ENCODE data around the gene PARD3. TPM values are rescaled to one million over a fixed set of nuclear protein-coding genes. Genes with fewer than 3 reads are reported as not detected.

The PARD3 gene
- total RNA-seq, 1 donor from 2014 or later: 98.2 TPM

DNA sequence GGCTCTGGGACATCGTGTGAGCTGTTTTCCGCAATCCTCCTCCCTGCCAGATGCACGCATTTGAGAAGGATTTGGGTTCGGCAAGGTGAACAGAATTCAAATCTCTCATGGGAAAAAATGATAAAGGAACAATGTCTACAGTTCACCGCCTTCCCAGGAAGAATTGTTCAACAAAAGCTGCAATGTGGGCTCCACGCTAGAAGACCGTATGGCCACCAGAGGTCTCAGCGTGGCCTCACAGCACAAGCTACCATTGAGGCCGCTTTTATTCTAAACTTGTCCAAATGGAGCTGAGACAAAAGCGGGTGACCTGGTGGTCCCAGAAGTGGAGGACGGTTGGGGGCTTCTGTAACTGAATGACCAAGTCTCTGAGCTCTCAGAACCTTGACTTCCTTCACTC, 733.1 kb downstream of the PARD3 start:
- TF ChIP-seq, protein P1, sequence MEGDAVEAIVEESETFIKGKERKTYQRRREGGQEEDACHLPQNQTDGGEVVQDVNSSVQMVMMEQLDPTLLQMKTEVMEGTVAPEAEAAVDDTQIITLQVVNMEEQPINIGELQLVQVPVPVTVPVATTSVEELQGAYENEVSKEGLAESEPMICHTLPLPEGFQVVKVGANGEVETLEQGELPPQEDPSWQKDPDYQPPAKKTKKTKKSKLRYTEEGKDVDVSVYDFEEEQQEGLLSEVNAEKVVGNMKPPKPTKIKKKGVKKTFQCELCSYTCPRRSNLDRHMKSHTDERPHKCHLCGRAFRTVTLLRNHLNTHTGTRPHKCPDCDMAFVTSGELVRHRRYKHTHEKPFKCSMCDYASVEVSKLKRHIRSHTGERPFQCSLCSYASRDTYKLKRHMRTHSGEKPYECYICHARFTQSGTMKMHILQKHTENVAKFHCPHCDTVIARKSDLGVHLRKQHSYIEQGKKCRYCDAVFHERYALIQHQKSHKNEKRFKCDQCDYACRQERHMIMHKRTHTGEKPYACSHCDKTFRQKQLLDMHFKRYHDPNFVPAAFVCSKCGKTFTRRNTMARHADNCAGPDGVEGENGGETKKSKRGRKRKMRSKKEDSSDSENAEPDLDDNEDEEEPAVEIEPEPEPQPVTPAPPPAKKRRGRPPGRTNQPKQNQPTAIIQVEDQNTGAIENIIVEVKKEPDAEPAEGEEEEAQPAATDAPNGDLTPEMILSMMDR (IDR thresholded peaks at IDR 0.05; ENCODE audit: insufficient read depth, low read length, severe bottlenecking): no peak
- no peaks in the 10 kb centered on the region for H3K27me3 ChIP-seq (ENCODE audit: control insufficient read depth, insufficient read depth, low read length)
- DNase-seq (ENCODE audit: low read depth) (no peak), FAIRE-seq (no peak)
- H3K36me3 ChIP-seq (ENCODE audit: control insufficient read depth, insufficient read depth, low read length): no peaks in the 10 kb centered on the region
- no peak overlapping the region for H3K4me3 ChIP-seq (ENCODE audit: low read depth, low read length)

DNA sequence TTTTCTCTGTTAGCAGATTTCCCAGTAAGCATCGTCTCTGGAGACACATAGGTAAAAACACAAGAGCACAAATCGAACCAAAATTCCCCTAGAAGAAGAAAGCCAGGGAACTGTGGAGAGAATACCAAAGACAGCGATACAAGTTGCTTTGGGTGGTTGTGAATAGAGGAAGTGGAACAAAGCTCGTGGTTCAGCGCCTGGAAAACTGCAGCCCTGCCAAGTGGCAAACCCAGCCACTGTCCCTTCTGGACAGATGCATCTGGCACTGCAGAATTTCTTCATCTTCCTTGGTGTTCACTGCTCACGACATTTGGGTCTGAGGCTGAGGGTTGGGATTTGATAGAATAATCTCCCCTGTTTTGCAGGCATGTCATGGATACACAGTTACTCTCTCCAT, 733.8 kb downstream of the PARD3 start:
- H3K36me3 ChIP-seq (ENCODE audit: control insufficient read depth, insufficient read depth, low read length): no peaks in the 10 kb centered on the region
- TF ChIP-seq, protein P1 (IDR thresholded peaks at IDR 0.05; ENCODE audit: insufficient read depth, low read length, severe bottlenecking): no peak
- no peak for DNase-seq (ENCODE audit: low read depth)
- FAIRE-seq: peak; percentile 36
- no peaks in the 10 kb centered on the region for H3K27me3 ChIP-seq (ENCODE audit: control insufficient read depth, insufficient read depth, low read length)
- H3K4me3 ChIP-seq (ENCODE audit: low read depth, low read length): no peak overlapping the region

DNA sequence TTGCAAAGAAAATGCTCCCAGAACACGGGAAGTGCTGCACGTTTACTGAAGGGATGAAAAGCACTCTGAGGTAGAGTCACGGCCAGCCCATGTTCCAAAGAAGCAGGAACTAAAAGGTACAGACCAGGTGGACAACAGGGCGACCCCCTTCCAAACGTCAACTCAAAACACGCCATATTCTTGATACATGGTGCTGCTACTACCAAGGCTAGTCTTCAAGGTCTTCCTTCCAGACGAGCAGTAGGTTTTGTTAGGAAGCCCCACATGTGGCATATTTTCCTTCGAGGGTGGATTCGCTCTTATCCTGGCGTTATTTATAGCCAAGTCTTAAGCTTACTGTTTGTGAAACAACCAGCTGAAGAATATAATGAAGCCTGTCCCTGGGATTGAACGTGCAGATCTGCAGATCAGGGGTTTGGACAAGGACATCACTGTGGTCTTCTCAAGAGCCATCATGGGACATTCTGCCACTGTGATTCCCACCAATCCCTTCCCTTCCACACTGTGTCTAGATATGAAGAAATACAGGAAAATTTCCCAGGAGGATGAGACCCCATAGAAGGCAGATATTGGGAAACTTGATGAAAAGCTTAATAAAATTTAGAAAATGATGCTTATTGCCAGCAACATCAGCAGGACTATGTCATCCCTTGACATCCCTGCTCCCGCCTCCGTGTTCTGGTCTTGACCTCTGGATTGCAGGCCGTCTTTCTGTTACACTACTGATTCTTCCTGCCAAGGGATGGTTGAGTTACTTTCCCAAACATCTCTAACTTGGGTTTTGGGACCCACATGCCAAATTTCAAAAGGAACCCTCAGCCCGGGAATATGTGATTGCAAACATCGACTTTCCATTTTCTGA, 734.4 kb downstream of the PARD3 start:
- FAIRE-seq (peak; percentile 85), DNase-seq (ENCODE audit: low read depth) (no peak)
- H3K36me3 ChIP-seq (ENCODE audit: control insufficient read depth, insufficient read depth, low read length): no peaks in the 10 kb centered on the region

DNA sequence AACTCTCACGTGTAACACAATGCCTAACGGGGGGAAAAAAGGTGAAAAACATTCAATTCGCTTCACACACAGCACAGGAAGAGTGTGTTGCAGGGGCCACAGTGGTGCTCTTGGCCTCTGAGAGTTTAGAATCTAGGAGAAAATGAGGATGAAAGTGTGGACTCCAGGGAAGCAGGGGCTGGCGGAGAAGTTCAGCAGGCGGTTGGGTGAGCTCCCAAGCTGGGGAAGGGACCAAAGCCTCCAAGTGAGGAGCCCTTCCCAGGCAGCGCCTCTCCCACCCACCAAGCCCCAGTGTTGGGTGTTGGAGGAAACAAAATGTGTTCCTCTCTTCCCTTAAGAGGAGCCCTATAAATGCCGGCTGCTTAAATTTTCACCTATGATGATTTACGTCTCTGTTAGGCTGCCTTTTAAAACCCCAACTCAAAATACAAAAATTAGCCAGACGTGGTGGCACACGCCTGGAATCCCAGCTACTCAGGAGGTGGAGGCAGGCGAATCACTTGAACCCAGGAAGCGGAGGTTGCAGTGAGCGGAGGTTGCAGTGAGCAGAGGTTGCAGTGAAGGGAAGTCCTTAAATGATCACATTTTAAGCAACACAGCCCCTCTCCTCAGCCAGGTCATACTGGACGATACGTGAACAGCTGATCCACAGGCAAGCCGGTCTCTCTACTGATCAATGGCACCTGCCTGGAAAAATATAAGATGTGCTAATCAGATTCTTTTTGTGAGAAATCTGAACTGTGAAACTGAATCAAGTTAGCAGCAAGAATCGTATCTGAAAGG, 735.2 kb downstream of the PARD3 start:
- FAIRE-seq (no peak), DNase-seq (ENCODE audit: low read depth) (no peak)
- TF ChIP-seq, protein P1 (IDR thresholded peaks at IDR 0.05; ENCODE audit: insufficient read depth, low read length, severe bottlenecking): no peak
- Histone ChIP-seq H3K36me3 (ENCODE audit: control insufficient read depth, insufficient read depth, low read length) (no peaks in the 10 kb centered on the region), H3K27me3 (ENCODE audit: control insufficient read depth, insufficient read depth, low read length) (no peaks in the 10 kb centered on the region), H3K4me3 (ENCODE audit: low read depth, low read length) (no peak overlapping the region)

More for the DNA sequence above, 734.4 kb downstream of the PARD3 start:
- Histone ChIP-seq H3K4me3 (ENCODE audit: low read depth, low read length) (no peak overlapping the region), H3K27me3 (ENCODE audit: control insufficient read depth, insufficient read depth, low read length) (no peaks in the 10 kb centered on the region)
- TF ChIP-seq, protein P1 (IDR thresholded peaks at IDR 0.05; ENCODE audit: insufficient read depth, low read length, severe bottlenecking): no peak

DNA sequence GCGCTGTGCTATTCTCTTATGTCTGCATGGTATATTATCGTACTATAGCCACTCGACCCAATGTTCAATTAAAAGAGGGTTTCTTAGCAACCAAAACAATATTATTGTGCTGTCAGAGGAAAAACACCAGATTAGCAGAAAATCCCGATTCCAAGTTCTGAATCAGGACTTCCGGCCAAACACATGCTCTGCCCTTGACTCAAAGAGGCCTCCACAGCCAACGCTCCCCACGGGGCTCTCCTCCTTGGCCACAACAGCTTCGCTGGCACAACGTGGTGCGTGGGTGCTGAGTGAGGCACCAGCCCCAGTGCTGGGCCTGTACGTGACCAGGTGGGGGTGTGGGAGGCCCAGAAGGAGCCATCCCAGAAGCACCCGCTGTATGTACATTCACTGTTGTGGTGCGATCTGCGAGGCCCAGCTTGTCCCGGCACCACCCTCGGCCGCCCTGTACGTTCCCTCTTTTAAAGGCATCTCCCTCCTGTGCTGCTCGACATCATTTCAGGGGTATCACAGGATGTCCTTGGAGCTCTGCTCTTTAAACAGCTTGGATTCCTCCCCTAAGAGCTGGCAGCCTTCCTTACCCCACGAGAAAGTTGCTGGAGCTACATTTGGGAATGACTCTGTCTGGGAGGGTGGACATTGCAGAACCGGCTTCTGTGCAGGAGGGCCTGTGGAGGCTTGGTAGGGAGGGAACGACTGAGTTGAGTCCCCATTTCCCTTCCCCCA, 736.2 kb downstream of the PARD3 start:
- Histone ChIP-seq H3K27me3 (ENCODE audit: control insufficient read depth, insufficient read depth, low read length) (no peaks in the 10 kb centered on the region), H3K36me3 (ENCODE audit: control insufficient read depth, insufficient read depth, low read length) (no peaks in the 10 kb centered on the region), H3K4me3 (ENCODE audit: low read depth, low read length) (no peak overlapping the region)
- TF ChIP-seq, protein P1 (IDR thresholded peaks at IDR 0.05; ENCODE audit: insufficient read depth, low read length, severe bottlenecking): no peak
- DNase-seq (ENCODE audit: low read depth) (peak; percentile 47), FAIRE-seq (no peak)
